Activated CD8-positive, alpha-beta memory T cell treated with anti-CD3 and anti-CD28 coated beads, Interleukin-2, amount 50 U/mL, for 24 hours (primary cell): ENCODE results near the gene KCNJ16.
"Not testable (repeated sequence)": the region's sequence is repeated elsewhere in the genome, so short reads cannot be mapped to it uniquely, and the experiment has no call there.

ENCODE experiments used
- DNase-seq: peaks from one replicate; pipeline ENCODE4 v3.0.0-alpha.2; 2020; ENCODE audit errors: extremely low read depth

The KCNJ16 gene

GRCh38 chr17:70074956-70075355 is at the start of gene KCNJ16:
Gene KCNJ16 (plus strand): TSS chr17:70075225. CDS start chr17:70132088, 56,863 bp downstream.
- DNase-seq = no peak

- DNase-seq = no peak
These were observed 46.6 kb upstream of the KCNJ16 start for GRCh38 chr17:70028397-70028796.

GRCh38 chr17:70028978-70029767 is 45.9 kb upstream of the KCNJ16 start:
- DNase-seq = no peak

- DNase-seq = no peak
These were observed 44.7 kb upstream of the KCNJ16 start for GRCh38 chr17:70030371-70030770.

- no peak for DNase-seq
These were observed 43.7 kb upstream of the KCNJ16 start for GRCh38 chr17:70031341-70031740.

- no peak for DNase-seq
These were observed 41.9 kb upstream of the KCNJ16 start for GRCh38 chr17:70033165-70033564.

- DNase-seq = no peak
These were observed 40.9 kb upstream of the KCNJ16 start for GRCh38 chr17:70034158-70034557.

- no peak for DNase-seq
These were observed 37.5 kb upstream of the KCNJ16 start for GRCh38 chr17:70037498-70037897.

- no peak for DNase-seq
These were observed 34.7 kb upstream of the KCNJ16 start for GRCh38 chr17:70040336-70040735.

GRCh38 chr17:70041061-70041460 is 34.0 kb upstream of the KCNJ16 start:
- no peak for DNase-seq

- no peak for DNase-seq
These were observed 33.5 kb upstream of the KCNJ16 start for GRCh38 chr17:70041540-70041939.

GRCh38 chr17:70045780-70046179 is 29.2 kb upstream of the KCNJ16 start:
- DNase-seq = not testable (repeated sequence)

GRCh38 chr17:70047619-70048419 is 27.2 kb upstream of the KCNJ16 start:
- no peak for DNase-seq

GRCh38 chr17:70049801-70050591 is 25.0 kb upstream of the KCNJ16 start:
- no peak for DNase-seq

GRCh38 chr17:70050931-70051330 is 24.1 kb upstream of the KCNJ16 start:
- DNase-seq = no peak

- DNase-seq = no peak
These were observed 21.5 kb upstream of the KCNJ16 start for GRCh38 chr17:70053241-70054234.

GRCh38 chr17:70055000-70055399 is 20.0 kb upstream of the KCNJ16 start:
- no peak for DNase-seq

GRCh38 chr17:70059071-70059470 is 16.0 kb upstream of the KCNJ16 start:
- DNase-seq = no peak

- no peak for DNase-seq
These were observed 15.4 kb upstream of the KCNJ16 start for GRCh38 chr17:70059649-70060048.

- DNase-seq = no peak
These were observed 14.6 kb upstream of the KCNJ16 start for GRCh38 chr17:70060415-70060814.

GRCh38 chr17:70067134-70067533 is 7.9 kb upstream of the KCNJ16 start:
- DNase-seq = no peak
